HCT116 (cell line): ENCODE measurements around the gene TMPRSS13.
"Not testable (repeated sequence)": the region's sequence is repeated elsewhere in the genome, so short reads cannot be mapped to it uniquely, and the experiment has no call there.

ENCODE experiments used
- CTCF ChIP-seq, 3 experiments: fragments of 200-600 bp in 1 of 3; sonication (generic) in 1 of 3; IDR thresholded peaks in 2 of 3; conservative IDR thresholded peaks in 1 of 3; 2 replicates each; pipeline ENCODE4 v1.5.1; 2012 to 2017; ENCODE audit warnings: low read depth in 2 of 3, low read length in 2 of 3, antibody characterized with exemption in 1 of 3, borderline replicate concordance in 1 of 3, control low read depth in 1 of 3, mild to moderate bottlenecking in 1 of 3, mixed read lengths in 1 of 3, mixed run types in 1 of 3, moderate library complexity in 1 of 3; ENCODE audit not compliant: insufficient read depth in 1 of 3
- EZH2phosphoT487 ChIP-seq: fragments of 200-600 bp; IDR thresholded peaks from 2 replicates; pipeline ENCODE4 v1.6.1; 2018; ENCODE audit warnings: antibody characterized with exemption, borderline replicate concordance

GRCh38 chr11:117948466-117948865, 19.3 kb upstream of the TMPRSS13 start:
- not testable (repeated sequence) for TF ChIP-seq EZH2phosphoT487; CTCF (IDR thresholded peaks at IDR 0.05 in 2 of 3, conservative IDR thresholded peaks at IDR 0.05 in 1 of 3; ENCODE audit: borderline replicate concordance in 1 of 3, insufficient read depth in 1 of 3, low read depth in 2 of 3, low read length in 2 of 3)
